Inflammatory macrophage treated with lipopolysaccharide for 4 hours (primary cell): ENCODE results near the gene STX18.
"Not testable (repeated sequence)": the region's sequence is repeated elsewhere in the genome, so short reads cannot be mapped to it uniquely, and the experiment has no call there.

Experiments used
- DNase-seq: peaks from one replicate; pipeline ENCODE4 v3.0.0-alpha.2; 2020

The STX18 gene

DNA sequence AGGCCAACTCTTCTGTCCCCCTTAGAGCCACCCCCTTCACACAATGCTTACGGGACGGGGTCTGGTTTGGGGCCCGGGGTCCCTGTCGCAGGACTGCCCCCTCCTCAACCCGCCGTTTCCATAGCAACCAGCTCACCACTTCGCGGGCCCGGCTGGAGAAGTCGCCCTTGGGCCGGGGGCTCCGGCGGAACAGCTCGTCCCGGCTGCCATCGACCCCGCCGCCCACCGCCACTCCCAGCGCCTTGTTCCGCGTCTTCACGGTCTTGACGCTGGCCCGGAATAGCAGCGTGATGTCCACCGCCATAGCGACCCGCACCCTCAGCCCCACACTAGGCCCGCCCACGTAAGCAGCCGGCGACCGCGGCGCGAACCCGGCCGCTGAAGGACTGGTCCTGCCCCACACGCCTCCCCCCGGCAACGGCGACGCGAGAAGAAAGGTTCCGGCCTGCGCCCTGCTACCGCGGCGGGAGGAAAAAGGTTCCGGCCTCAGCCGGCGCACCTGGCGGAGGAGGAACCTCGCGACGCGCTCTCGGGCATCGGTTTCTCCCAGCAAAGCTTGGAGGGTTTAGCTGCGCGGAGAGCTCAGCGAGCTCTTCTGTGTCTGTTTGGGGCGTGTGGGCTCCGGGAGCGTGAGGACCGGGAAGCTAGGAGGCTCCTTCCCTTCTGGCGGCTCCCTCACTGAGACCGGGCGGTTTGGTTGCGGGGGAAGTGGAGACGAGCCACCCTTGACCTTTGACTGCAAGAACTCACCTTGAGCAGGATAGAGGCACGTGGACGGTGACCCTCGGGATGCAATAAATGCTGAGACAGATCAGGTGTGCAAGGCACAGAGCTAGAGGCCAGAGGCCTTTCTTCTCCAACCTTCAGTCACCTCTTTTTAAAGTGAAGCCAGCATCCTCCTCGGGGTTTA, at the start of gene STX18:
Gene STX18, minus strand, starts transcription at position 388 of the 910 bp plus-strand sequence. Its CDS starts 84 bp downstream, at position 304.
- DNase-seq = peak; percentile 83

DNA sequence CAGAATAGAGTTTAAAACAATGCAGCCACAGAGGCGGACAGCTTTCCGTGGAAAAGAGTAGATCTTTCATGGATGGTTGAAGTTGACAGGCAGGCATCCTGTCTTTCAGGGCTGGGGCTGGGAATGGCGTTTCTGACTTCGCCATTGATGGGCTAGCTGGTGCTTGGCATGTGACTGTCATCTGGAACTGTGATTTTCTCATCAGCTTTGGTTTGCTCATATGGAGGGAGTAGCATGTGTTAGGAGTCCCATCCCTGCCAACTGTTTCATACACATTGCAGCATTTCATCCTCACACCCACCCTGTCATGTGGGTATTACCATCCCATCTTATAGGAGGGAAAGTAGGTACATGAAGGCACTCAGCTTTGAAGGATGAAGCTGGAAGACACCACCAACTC, 49.2 kb upstream of the STX18 start:
- peak; percentile 13 for DNase-seq

DNA sequence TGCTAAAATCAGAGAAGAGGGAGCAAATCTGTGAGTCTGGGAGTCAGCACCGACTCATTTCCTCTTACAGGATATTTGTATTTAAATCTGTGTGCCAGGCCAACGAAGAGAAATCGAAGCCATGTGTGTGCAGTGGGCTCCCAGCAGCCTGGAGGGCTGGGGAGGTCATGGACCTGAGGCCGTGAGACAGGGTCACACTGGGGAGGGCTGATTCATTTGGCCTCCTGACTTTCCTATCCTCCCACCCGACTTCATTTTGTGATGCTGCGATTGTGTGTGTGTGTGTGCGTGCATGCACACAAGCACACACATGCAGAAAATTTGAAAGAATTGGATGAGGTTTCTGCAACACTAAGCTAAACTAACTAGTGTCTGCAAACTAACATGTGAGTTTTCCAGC, 48.7 kb upstream of the STX18 start:
- no peak for DNase-seq

DNA sequence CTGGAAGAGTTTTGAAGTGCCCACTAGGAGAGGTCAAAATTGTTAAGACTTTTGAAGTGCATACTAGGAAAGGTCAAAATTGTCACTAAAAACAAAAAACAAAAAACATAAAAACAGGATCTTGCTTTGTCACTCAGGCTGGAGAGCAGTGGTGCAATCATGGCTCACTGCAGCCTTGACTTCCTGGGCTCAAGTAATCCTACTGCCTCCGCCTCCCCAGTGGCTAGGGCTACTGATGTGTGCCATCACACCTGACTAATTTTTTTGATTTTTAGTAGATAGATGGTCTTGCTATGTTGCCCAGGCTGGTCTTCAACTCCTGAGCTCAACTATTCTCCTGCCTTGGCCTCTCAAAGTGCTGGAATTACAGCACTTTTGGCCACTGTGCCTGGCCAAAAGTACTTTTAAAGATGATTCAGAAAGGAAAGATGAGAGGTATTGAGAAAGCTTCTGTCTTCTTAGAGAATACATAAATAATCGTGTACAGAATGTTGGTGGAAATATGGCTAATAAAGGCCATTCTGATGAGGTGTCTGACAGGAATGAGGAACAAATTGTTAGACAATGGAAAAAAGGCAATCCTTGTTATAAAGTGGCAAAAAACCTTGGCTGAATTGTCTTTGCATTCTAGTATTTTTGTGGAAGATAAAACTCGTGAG, 43.3 kb upstream of the STX18 start:
- DNase-seq = peak; percentile 26

DNA sequence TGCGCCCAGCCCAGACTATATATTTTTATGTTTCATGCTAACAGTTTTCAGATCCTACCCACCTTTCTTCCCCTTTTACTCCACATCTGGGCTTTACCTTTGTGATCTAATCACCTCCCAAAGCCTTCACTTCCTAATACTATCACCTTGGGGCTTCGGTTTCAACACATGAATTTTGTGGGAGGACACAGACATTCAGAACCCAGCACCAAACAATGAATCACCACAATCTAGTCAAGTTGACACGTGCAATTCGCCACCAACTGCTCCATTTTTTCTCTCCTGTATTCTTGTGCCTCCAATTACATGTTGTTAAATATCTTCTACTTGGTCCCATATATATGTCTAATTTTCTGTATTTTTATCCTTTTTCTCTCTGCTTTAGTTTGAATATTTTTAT, 41.8 kb upstream of the STX18 start:
- no peak for DNase-seq

DNA sequence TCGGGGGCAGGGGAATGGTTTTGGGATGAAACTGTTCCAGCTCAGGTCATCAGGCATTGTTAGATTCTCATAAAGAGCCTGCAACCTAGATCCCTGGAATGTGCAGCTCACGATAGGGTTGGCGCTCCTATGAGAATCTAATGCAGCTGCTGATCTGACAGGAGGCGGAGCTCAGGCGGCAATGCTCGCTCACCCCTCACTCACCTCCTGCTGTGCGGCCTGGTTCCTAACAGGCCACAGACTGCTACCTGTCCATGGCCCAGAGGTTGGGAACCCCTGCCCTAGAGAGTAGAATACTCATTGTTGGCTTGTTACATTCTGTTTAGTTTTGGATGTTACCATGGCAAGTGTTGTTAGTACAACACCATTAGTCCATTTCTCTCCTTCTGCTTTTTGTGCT, 40.8 kb upstream of the STX18 start:
- no peak for DNase-seq

DNA sequence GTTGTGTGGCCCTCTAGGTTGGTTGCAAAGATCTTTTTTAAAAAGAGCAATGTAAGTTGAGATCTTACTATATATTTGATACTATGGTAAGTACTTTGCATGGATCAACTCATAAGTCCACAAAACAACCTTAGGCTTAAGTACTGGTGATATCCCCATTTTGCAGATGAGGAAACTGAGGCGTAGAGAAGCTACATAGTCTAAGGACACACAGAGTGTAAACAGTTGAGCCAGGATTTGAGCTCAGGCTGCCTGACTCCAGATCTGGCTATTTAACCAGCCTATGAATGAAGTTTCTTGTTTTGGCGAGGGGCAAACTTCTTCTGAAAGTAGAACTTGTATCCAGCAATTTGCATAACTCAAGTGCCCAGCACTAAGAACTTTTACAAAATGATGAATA, 38.6 kb upstream of the STX18 start:
- no peak for DNase-seq

DNA sequence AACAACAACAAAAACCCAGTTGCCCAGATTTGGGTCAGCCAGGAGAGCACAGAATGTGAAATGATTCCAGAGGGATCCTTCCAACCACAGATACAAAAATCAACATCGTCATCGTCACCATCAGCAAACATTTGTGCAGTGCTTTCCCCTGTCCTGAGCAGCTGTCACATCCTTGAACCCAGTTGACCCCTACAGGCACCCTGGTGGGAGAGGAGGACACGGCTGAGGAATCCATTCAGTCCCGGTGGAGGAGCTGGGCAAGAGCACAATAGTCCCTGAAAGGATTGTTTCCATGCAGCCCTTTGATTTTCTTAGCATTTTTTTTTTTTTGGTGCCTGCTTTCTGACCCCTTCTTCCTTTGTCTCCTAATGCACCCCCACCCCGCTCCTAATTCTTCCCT, 37.1 kb upstream of the STX18 start:
- no peak for DNase-seq

DNA sequence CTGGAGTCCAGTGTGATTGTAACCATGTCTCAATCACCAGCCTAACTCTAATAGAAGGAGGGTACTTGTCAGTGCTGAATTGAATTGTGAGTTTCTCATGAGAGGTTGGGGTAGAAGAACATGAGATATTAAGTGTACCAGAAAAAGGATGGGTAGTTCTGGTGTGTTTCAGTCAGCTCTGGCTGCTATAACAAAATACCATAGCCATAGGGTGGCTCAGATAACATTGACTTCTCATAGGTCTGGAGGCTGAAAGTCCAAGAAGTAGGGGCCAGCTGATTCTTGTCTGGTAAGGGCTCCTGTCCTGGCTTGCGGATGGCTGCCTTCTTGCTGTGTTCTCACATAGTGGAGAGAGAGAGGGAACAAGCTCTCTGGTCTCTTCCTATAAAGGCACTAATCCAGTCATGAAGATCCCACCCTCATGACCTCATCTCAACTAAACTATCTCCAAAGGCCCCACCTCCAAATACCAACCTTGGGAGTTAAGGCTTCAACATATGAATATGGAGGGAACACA, 35.6 kb upstream of the STX18 start:
- no peak for DNase-seq

DNA sequence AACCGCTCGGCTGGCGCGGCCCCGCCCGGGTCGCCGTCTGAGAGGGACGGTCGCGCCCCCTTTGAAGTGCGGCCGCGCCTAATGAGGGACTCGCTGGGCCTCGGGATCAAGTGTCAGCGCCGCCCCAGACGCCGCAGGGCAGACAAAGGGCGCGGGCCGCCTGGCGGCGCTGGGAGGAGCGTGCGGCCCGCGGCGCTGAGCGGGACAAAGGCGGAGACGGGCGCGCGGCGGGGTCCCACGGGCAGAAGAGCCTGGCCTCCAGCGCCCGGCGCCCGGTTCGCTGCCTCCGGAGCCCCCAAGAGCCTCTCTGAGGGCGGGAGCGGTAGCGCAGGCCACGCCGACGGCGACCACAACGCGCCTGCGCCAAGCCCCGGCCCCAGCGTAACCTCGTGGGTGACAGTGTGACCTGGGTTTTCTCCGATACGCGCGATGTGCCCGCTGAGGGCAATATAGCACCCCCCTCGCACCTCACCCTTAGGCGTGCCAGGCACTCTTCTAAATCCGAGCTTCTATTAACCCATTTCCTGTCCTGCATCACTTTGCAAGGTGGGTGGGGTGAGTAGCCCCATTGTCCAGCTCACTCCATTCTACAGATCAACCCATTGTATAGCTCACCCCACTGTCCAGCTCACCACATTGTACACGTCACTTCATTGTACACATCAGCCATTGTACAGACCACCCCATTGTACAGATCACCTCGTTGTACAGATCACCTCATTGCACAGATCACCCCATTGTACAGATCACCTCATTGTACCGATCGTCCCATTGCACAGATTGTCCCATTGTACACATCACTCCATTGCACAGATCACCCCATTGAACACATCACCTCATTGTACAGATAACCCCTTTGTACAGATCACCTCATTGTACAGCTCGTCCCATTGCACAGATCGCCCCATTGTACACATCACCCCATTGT, 33.7 kb upstream of the STX18 start:
- peak; percentile 67 for DNase-seq

DNA sequence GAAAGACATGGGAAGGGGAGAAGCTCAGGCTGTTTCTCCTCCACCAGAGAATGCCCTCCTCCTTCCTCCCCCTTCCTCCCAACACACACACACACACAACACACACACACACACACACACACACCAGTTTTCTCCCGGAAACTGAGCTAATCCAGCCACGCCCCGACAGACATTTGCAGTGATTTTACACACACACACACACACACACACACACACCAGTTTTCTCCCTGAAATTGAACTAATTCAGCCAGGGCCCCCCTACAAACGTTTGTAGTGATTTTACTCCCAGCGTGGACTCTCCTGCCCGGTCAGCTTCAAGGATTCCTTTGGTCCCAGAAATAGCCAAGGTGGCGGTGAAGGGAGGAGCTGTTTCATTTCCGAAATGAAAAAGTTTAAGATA, 32.9 kb upstream of the STX18 start:
- peak; percentile 57 for DNase-seq

DNA sequence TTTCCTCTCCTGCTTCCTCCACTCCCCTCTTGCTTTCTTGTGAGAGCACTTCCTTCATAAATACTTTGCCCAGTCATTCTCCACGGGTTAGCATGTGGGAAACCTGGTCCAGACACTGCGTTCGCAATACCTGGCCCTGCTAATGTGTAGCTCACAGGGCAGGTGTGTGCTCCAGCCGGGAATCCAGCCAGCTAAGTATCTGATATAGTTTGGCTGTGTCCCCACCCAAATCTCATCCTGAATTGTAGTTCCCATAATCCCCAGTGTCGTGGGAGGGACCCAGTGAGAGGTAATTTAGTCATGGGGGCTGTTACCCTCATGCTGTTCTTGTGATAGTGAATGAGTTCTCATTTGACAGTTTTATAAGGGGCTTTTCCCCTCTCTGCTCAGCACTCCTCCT, 32.2 kb upstream of the STX18 start:
- DNase-seq = no peak

DNA sequence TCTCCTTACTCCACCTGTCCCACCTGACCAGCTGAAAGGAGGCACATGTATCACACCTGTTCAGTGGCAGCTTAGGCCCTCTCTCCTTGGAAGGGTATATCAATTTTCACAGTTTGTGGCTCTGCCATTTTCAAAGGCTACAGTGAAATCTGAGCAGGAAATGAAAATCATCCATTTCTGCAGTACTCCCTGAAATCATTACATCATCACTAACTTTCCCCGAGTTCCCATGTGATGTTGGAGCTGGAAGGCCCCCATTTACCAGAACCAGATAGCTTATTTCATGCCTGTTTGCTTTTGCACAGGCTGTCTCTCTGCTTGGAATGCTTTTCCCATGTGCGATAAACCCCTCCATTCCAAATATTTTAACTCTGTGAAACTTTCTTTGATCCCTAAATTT, 31.0 kb upstream of the STX18 start:
- peak; percentile 69 for DNase-seq

DNA sequence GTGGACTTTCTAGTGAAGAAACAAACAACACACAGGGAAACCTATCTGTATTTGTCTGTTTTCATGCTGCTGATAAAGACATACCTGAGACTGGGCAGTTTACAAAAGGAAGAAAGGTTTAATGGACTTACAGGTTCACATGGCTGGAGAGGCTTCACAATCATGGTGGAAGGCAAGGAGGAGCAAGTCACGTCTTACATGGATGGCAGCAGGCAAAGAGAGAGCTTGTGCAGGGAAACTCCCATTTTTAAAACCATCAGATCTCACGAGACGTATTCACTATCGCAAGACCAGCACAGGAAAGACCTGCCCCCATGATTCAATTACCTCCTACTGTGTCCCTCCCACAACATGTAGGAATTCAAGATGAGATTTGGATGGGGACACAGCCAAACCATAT, 28.0 kb upstream of the STX18 start:
- not testable (repeated sequence) for DNase-seq

DNA sequence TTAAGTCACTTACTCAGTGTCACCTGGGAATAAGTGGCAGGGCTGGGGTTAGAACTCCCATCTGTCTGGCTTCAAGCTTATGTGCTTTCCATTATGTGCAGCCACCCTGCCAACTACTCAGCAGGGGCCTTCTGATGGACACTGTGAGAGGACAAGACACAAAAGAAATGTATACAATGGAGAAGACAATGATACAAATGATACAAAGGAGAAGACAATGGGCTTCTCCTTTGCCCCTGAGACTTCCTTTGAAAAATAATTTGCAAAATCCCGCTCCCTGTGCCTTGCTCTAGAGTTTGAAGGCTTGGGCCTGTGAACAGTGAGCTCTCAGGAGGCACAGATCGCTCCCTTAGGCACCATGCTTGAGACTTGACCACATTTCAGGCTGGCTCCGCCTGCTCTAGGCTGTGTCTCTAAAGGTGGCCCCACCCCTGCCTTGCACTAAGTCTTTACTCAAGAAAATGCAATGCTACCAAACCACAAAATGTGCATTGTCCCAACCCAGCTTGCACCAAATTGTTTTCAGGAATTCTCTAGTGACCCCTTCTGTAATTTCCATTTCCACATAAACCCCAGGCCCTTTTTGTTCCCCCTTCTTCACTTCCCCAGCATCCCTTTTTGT, 27.1 kb upstream of the STX18 start:
- DNase-seq = no peak

DNA sequence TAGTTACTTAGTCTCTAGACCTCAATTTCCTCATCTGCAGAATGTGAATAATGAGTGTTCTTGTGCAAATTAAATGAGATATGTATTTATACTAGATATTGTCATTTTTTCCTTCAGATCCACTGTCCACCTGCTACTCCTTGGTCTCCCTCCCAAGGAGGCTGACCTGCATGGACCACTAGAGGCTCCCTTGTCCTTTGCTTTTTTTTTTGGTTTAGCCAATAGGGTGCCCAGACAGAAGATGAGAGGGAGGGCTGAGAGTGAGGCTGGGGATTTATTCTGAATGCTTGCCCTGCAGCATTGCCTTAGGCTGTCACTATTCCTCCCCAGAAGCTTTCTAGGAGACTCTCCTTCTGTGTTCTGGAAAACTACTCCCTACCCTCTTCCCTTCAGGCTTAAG, 24.5 kb upstream of the STX18 start:
- not testable (repeated sequence) for DNase-seq

DNA sequence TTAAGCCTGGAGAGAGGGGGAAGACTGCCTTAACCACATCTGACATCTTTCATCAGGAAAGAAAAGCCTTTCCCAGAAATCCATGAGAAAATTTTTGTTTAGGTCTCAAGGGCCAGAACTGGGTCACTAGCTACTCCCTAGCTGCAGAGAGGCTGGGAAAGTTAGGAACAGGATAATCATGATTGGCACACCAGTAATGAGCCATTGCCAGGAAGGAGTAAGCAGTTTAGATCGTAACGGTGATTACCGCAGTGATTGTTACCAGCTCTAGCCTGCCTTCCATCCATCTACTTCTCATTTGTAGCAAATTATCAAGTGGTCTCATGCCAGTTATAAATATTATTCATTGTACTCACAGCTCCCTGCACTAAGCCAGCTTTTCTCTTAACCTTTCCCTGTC, 22.7 kb upstream of the STX18 start:
- DNase-seq = no peak

DNA sequence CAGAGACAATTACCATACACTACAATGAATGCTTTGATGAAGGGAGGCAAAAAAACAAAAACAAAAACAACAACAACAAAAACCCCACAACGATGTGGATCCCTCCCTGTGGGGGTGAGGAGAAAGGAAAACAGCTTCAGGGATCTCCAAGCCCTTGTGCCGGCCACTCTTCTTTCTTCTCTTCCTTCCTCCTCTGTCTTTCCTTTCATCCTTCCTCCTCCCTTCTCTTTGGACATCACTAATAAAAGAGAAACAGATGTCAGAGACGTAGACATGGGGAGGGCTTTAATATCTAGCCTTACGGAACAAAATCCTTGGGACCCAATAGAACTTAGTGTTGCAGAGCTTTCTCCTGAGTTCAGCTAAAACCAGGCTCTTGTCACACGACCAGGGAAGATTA, 18.8 kb upstream of the STX18 start:
- no peak for DNase-seq

DNA sequence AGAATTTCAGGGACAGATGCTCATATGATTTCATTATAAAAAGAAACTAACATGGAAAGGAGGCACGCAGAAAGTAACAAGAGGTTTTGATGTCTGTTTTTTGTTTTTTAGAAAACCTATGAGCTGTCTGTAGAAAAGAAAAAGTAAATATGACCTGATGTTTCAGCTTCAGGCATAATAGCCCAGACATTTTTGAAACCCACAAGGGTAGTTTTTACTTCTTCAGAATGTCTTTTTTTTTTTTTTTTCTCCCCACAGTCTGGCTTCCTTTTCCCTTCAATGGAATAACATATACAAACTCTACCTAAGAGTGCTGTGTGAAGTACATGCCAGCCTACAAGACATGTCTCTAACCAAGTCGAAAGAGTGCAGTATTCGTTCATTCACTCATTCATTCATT, 18.3 kb upstream of the STX18 start:
- no peak for DNase-seq

DNA sequence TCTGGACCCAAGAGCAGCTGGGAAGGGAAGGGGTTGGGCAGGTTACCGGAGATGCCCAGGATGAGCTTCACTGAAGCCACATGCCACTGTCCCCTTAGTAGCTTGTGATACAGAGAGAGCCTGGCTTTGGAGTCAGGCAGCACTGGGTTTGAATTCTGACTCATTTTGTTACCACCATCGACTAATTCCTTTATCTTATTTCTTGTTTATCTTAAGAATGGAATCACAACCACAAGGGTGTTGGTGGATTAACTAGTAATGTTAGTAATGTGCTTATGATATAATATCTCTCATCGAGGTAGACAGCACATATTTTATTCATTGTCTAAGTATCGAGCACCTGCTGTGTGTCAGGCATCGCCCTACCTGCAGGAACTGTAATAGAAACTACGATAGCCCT, 17.7 kb upstream of the STX18 start:
- no peak for DNase-seq

DNA sequence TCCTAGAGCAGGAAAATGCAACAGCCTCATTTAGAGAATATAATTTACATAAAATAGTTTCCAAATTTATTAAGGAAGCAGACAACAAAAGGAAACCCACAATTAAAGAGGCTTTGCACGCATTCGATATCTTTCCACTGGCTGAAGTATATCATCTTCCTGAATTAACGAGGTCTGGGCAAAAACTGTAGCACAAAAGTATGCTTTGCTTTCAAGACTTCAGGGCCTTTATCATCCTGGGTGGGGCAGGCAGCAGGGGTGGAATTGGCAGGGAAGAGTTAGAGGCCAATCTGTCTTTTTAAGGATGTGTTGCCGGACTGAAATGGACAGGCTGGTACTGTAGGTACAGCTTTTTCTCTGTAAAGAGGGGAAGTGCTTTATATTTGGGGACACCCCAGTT, 17.0 kb upstream of the STX18 start:
- no peak for DNase-seq

DNA sequence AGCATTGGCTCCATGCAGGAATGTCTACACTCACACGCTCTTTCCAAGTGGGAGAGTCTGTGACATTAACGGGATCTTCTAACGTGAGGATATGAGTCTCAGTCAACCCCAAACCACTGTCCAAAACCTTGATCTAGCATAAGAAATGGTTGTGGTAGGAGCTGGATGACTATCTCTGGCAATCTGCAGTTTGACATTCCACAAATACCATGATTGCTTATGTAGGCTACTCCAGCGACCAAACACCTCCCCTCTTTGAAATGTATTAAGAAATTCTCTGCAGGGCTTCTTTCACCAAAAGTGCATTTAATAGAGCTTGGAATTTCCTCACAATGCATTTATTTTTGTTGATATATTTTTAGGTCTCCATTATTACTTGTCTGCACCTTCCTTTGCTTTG, 14.1 kb upstream of the STX18 start:
- no peak for DNase-seq

DNA sequence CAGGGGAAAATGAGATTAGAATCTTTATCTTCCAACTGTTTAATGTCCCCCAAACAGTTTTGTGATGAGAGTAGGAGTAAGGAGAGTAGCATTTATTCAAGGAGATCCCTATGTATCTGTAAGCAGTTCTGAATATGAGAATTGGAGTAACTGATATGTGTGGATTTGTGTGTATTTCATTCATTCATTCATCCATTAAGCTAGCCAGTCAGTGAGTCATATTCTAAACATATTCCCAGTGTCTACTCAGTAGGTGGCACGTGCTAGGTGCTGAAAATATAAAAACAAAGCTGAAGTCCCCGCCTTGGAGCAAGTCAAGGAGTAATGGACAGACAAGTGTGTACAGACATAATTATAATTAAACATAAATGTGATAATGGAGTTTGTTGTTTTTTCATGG, 12.4 kb upstream of the STX18 start:
- no peak for DNase-seq
